HEK293T (cell line): Measurements from ENCODE around the gene CCDC24.

Experiments used
- ARNT ChIP-seq: fragments of 450-650 bp; IDR thresholded peaks from 2 replicates; pipeline ENCODE4 v1.6.1; 2017; ENCODE audit warnings: mild to moderate bottlenecking
- BHLHE40 ChIP-seq: fragments of 450-650 bp; IDR thresholded peaks from 2 replicates; pipeline ENCODE4 v1.6.1; 2016; ENCODE audit warnings: mild to moderate bottlenecking, moderate library complexity, borderline replicate concordance
- FOXA1 ChIP-seq: fragments of 450-650 bp; IDR thresholded peaks from 2 replicates; pipeline ENCODE4 v1.6.1; 2016; ENCODE audit warnings: mild to moderate bottlenecking
- FOXM1 ChIP-seq: fragments of 450-650 bp; IDR thresholded peaks from 2 replicates; pipeline ENCODE4 v1.6.1; 2017; ENCODE audit warnings: mild to moderate bottlenecking, borderline replicate concordance
- PKNOX1 ChIP-seq: fragments of 450-650 bp; IDR thresholded peaks from 2 replicates; pipeline ENCODE4 v1.6.1; 2016
- SP1 ChIP-seq: fragments of 450-650 bp; IDR thresholded peaks from 2 replicates; pipeline ENCODE4 v1.6.1; 2017
- SUZ12 ChIP-seq: fragments of 450-650 bp; IDR thresholded peaks from 2 replicates; pipeline ENCODE4 v1.6.1; 2016; ENCODE audit warnings: mild to moderate bottlenecking

GRCh38 chr1:44012941-44013609 lies 21.7 kb downstream of the CCDC24 start:
- TF ChIP-seq FOXA1 = no peak
- no peak for TF ChIP-seq PKNOX1
- no peak for TF ChIP-seq ARNT
- no peak for TF ChIP-seq SP1
- TF ChIP-seq SUZ12 = no peak
- no peak for TF ChIP-seq BHLHE40
- no peak for TF ChIP-seq FOXM1
